OCI-LY3 (cell line): ENCODE data around the gene BLMH.

Experiments used
- EZH2phosphoT487 ChIP-seq: fragments of 200-600 bp; shearing (Covaris generic); IDR thresholded peaks from 2 replicates; pipeline ENCODE4 v1.6.1; 2018; ENCODE audit warnings: antibody characterized with exemption, mixed run types, low read depth
- TF ChIP-seq, protein P1 (sequence below): fragments of 200-600, 300-600 bp; sonication (generic); IDR thresholded peaks from 2 replicates; pipeline ENCODE4 v1.5.1; 2014; ENCODE audit warnings: antibody characterized with exemption, low read length, low read depth

DNA sequence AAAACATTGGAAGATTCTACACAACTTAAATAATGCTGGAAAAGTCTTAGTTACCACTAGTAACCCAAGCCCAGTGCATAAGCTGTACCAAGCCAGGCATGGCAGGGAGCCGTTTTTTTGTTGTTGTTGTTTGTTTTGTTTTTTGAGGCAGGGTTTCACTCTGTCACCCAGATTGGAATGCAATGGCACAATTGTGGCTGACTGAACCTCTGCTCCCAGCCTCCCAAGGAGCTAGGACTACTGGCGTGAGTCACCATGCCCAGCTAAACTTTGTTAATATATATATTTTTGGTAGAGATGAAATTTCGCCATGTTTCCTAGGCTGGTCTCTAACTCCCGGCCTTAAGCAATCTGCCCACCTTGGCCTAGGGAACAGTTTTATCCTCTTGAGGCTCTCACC, 42.7 kb upstream of the BLMH start:
- TF ChIP-seq, protein P1, sequence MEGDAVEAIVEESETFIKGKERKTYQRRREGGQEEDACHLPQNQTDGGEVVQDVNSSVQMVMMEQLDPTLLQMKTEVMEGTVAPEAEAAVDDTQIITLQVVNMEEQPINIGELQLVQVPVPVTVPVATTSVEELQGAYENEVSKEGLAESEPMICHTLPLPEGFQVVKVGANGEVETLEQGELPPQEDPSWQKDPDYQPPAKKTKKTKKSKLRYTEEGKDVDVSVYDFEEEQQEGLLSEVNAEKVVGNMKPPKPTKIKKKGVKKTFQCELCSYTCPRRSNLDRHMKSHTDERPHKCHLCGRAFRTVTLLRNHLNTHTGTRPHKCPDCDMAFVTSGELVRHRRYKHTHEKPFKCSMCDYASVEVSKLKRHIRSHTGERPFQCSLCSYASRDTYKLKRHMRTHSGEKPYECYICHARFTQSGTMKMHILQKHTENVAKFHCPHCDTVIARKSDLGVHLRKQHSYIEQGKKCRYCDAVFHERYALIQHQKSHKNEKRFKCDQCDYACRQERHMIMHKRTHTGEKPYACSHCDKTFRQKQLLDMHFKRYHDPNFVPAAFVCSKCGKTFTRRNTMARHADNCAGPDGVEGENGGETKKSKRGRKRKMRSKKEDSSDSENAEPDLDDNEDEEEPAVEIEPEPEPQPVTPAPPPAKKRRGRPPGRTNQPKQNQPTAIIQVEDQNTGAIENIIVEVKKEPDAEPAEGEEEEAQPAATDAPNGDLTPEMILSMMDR: no peak
- TF ChIP-seq EZH2phosphoT487: no peak
